Activated CD4-positive, alpha-beta memory T cell treated with anti-CD3 and anti-CD28 coated beads, Interleukin-2, amount 10 ng/mL, durations not matched to agents 7 days and 5 days (primary cell): ENCODE data around the gene SAPCD1. TPM values are rescaled to one million over a fixed set of nuclear protein-coding genes. Genes with fewer than 3 reads are reported as not detected.
A peak's percentile ranks its signal among the peaks of the same experiment; 100 is the strongest.

Source experiments
- CTCF ChIA-PET: fragments of 350-600 bp; sonication (Branson Sonifier 250); formaldehyde crosslinking; loops from one replicate; lab custom pipeline; 2021; ENCODE audit warnings: antibody characterized with exemption, inconsistent platforms; lab: Charles Lee
- POLR2A ChIA-PET: fragments of 350-600 bp; sonication (Branson Sonifier 250); formaldehyde crosslinking; loops from one replicate; lab custom pipeline; 2021; ENCODE audit warnings: antibody characterized with exemption; lab: Charles Lee
- DNase-seq: peaks from one replicate; pipeline ENCODE4 v3.0.0-alpha.2; 2020
- H3K27ac Mint-ChIP-seq: one replicate; pipeline ENCODE4 v1.8.0; 2021; ENCODE audit warnings: mild to moderate bottlenecking, mixed read lengths
- H3K27me3 Mint-ChIP-seq: one replicate; pipeline ENCODE4 v1.8.0; 2021; ENCODE audit warnings: mixed read lengths
- H3K36me3 Mint-ChIP-seq: one replicate; pipeline ENCODE4 v1.8.0; 2021; ENCODE audit warnings: low read depth, mixed read lengths
- H3K4me1 Mint-ChIP-seq: one replicate; pipeline ENCODE4 v1.8.0; 2021; ENCODE audit warnings: mixed read lengths
- H3K4me3 Mint-ChIP-seq: one replicate; pipeline ENCODE4 v1.8.0; 2021; ENCODE audit warnings: mild to moderate bottlenecking, mixed read lengths
- H3K9me3 Mint-ChIP-seq: one replicate; pipeline ENCODE4 v1.8.0; 2021; ENCODE audit warnings: mixed read lengths
- total RNA-seq, 2 experiments: library from RNA; stranded (reverse); gene quantifications; one replicate each; pipeline ENCODE4 v1.2.3, GENCODE V29; 2021

Gene SAPCD1
- total RNA-seq, 2 experiments from 2014 or later = 10.7 to 14.6 TPM

- no peak for DNase-seq
- Mint-ChIP-seq H3K4me1 (peaks cover 53% of the 10 kb centered on the region), H3K4me3 (peak overlapping the region; percentile 99), H3K27me3 (no peaks in the 10 kb centered on the region), H3K36me3 (peaks cover 43% of the 10 kb centered on the region), H3K27ac (peak overlapping the region; percentile 48), H3K9me3 (no peaks in the 10 kb centered on the region)
- ChIA-PET POLR2A (interaction anchor here (2.6 to 10.6 kb wide), 6 partner anchors 9 to 92 kb away, joined by 7 to 130 read pairs (median 66); partner anchors contain the start of genes CSNK2B, GPANK1 and VARS1), CTCF (interaction anchor here (0.8 to 7.8 kb wide), 4 partner anchors 24 to 88 kb away, joined by 3 to 88 read pairs (median 8); no protein-coding TSS in a partner anchor)
Measured at GRCh38 chr6:31741815-31742214, 20.6 kb upstream of the SAPCD1 start.

- CTCF ChIA-PET = interaction anchor here (7.8 kb wide), 1 partner anchor 28 kb away, joined by 88 read pairs; no protein-coding TSS in a partner anchor
- no peak overlapping the region for H3K4me3 Mint-ChIP-seq
- H3K4me1 Mint-ChIP-seq = peaks cover 42% of the 10 kb centered on the region
- peaks cover 53% of the 10 kb centered on the region for H3K36me3 Mint-ChIP-seq
- DNase-seq = no peak
- no peak overlapping the region for H3K27ac Mint-ChIP-seq
- H3K27me3 Mint-ChIP-seq = no peaks in the 10 kb centered on the region
- H3K9me3 Mint-ChIP-seq = no peaks in the 10 kb centered on the region
- POLR2A ChIA-PET = no interaction called here
Measured at GRCh38 chr6:31742894-31743293, 19.6 kb upstream of the SAPCD1 start.

- peaks cover 60% of the 10 kb centered on the region for H3K36me3 Mint-ChIP-seq
- peak overlapping the region; percentile 30 for H3K27ac Mint-ChIP-seq
- no peaks in the 10 kb centered on the region for H3K9me3 Mint-ChIP-seq
- DNase-seq = no peak
- ChIA-PET POLR2A (no interaction called here), CTCF (interaction anchor here (1.2 to 7.8 kb wide), 2 partner anchors 8 to 27 kb away, joined by 3 to 88 read pairs; partner anchors contain the start of gene CLIC1)
- no peaks in the 10 kb centered on the region for H3K27me3 Mint-ChIP-seq
- H3K4me1 Mint-ChIP-seq = peaks cover 26% of the 10 kb centered on the region
- no peak overlapping the region for H3K4me3 Mint-ChIP-seq
Measured at GRCh38 chr6:31744422-31744821, 18.0 kb upstream of the SAPCD1 start.

- Mint-ChIP-seq H3K36me3 (peaks cover 32% of the 10 kb centered on the region), H3K27ac (no peak overlapping the region), H3K4me3 (no peak overlapping the region), H3K4me1 (peaks cover 5% of the 10 kb centered on the region), H3K27me3 (no peaks in the 10 kb centered on the region), H3K9me3 (no peaks in the 10 kb centered on the region)
- POLR2A ChIA-PET = interaction anchor here (4.5 kb wide), 1 partner anchor 10 kb away, joined by 27 read pairs; the partner anchor contains the start of gene MSH5
- DNase-seq = no peak
- CTCF ChIA-PET = interaction anchor here (0.9 kb wide), 2 partner anchors 9 to 20 kb away, joined by 3 to 4 read pairs; partner anchors contain the start of gene MSH5
Measured at GRCh38 chr6:31749301-31750036, 13.0 kb upstream of the SAPCD1 start.

- CTCF ChIA-PET = interaction anchor here (0.9 to 1.5 kb wide), 2 partner anchors 10 to 19 kb away, joined by 3 to 5 read pairs; partner anchors contain the start of gene MSH5
- Mint-ChIP-seq H3K36me3 (peaks cover 25% of the 10 kb centered on the region), H3K4me1 (no peaks in the 10 kb centered on the region), H3K27me3 (no peaks in the 10 kb centered on the region), H3K4me3 (no peak overlapping the region), H3K27ac (no peak overlapping the region), H3K9me3 (no peaks in the 10 kb centered on the region)
- no peak for DNase-seq
- POLR2A ChIA-PET = interaction anchor here (4.5 kb wide), 1 partner anchor 11 kb away, joined by 27 read pairs; the partner anchor contains the start of gene MSH5
Measured at GRCh38 chr6:31750411-31751022, 11.9 kb upstream of the SAPCD1 start.

- DNase-seq = no peak
- H3K4me3 Mint-ChIP-seq = no peak overlapping the region
- H3K27ac Mint-ChIP-seq = no peak overlapping the region
- H3K27me3 Mint-ChIP-seq = no peaks in the 10 kb centered on the region
- peaks cover 14% of the 10 kb centered on the region for H3K36me3 Mint-ChIP-seq
- ChIA-PET CTCF (interaction anchor here (0.7 to 1.5 kb wide), 3 partner anchors 17 to 228 kb away, joined by 3 to 8 read pairs (median 6); no protein-coding TSS in a partner anchor), POLR2A (interaction anchor here (0.7 to 4.5 kb wide), 3 partner anchors 13 to 42 kb away, joined by 3 to 27 read pairs (median 3); partner anchors contain the start of genes CLIC1 and MSH5)
- no peaks in the 10 kb centered on the region for H3K4me1 Mint-ChIP-seq
- no peaks in the 10 kb centered on the region for H3K9me3 Mint-ChIP-seq
Measured at GRCh38 chr6:31752739-31753319, 9.6 kb upstream of the SAPCD1 start.

- ChIA-PET POLR2A (interaction anchor here (0.7 to 2.1 kb wide), 4 partner anchors 8 to 18 kb away, joined by 3 to 5 read pairs (median 4); no protein-coding TSS in a partner anchor), CTCF (interaction anchor here (2.7 kb wide), 1 partner anchor 12 kb away, joined by 12 read pairs; no protein-coding TSS in a partner anchor)
- peaks cover 28% of the 10 kb centered on the region for H3K36me3 Mint-ChIP-seq
- H3K27me3 Mint-ChIP-seq = no peaks in the 10 kb centered on the region
- peaks cover under 1% of the 10 kb centered on the region for H3K4me1 Mint-ChIP-seq
- no peak for DNase-seq
- no peak overlapping the region for H3K27ac Mint-ChIP-seq
- no peaks in the 10 kb centered on the region for H3K9me3 Mint-ChIP-seq
- no peak overlapping the region for H3K4me3 Mint-ChIP-seq
Measured at GRCh38 chr6:31758281-31758680, 4.2 kb upstream of the SAPCD1 start.

GRCh38 chr6:31760790-31761189 is 1.7 kb upstream of the SAPCD1 start:
- Mint-ChIP-seq H3K27ac (no peak overlapping the region), H3K27me3 (no peaks in the 10 kb centered on the region), H3K4me3 (no peak overlapping the region), H3K4me1 (peaks cover 11% of the 10 kb centered on the region), H3K36me3 (peaks cover 33% of the 10 kb centered on the region), H3K9me3 (no peaks in the 10 kb centered on the region)
- ChIA-PET POLR2A (interaction anchor here (1.1 to 1.3 kb wide), 2 partner anchors 23 to 31 kb away, joined by 4 to 7 read pairs; no protein-coding TSS in a partner anchor), CTCF (no interaction called here)
- DNase-seq = no peak

- Mint-ChIP-seq H3K4me3 (no peak overlapping the region), H3K36me3 (peaks cover 33% of the 10 kb centered on the region), H3K9me3 (no peaks in the 10 kb centered on the region), H3K27ac (no peak overlapping the region), H3K27me3 (no peaks in the 10 kb centered on the region), H3K4me1 (peaks cover 11% of the 10 kb centered on the region)
- DNase-seq = no peak
- ChIA-PET POLR2A (interaction anchor here (1.1 to 1.3 kb wide), 2 partner anchors 24 to 31 kb away, joined by 4 to 7 read pairs; no protein-coding TSS in a partner anchor), CTCF (no interaction called here)
Measured at GRCh38 chr6:31761343-31761742, 1.1 kb upstream of the SAPCD1 start.

GRCh38 chr6:31762878-31763618 is 592 bp downstream of the SAPCD1 start:
- Mint-ChIP-seq H3K4me3 (no peak overlapping the region), H3K27me3 (no peaks in the 10 kb centered on the region), H3K27ac (peak overlapping the region; percentile 2), H3K9me3 (no peaks in the 10 kb centered on the region), H3K4me1 (peaks cover 11% of the 10 kb centered on the region), H3K36me3 (peaks cover 34% of the 10 kb centered on the region)
- ChIA-PET CTCF (interaction anchor here (0.6 kb wide), 1 partner anchor 27 kb away, joined by 3 read pairs; no protein-coding TSS in a partner anchor), POLR2A (no interaction called here)
- no peak for DNase-seq

- Mint-ChIP-seq H3K36me3 (peaks cover 36% of the 10 kb centered on the region), H3K27me3 (no peaks in the 10 kb centered on the region), H3K9me3 (no peaks in the 10 kb centered on the region), H3K4me1 (peaks cover 14% of the 10 kb centered on the region), H3K4me3 (no peak overlapping the region), H3K27ac (peak overlapping the region; percentile 2)
- DNase-seq = no peak
- CTCF ChIA-PET = interaction anchor here (0.6 kb wide), 1 partner anchor 26 kb away, joined by 3 read pairs; no protein-coding TSS in a partner anchor
- POLR2A ChIA-PET = no interaction called here
Measured at GRCh38 chr6:31763619-31763940, 1.1 kb downstream of the SAPCD1 start.

GRCh38 chr6:31764198-31764597 is 1.7 kb downstream of the SAPCD1 start:
- peaks cover 16% of the 10 kb centered on the region for H3K4me1 Mint-ChIP-seq
- peaks cover 39% of the 10 kb centered on the region for H3K36me3 Mint-ChIP-seq
- no peaks in the 10 kb centered on the region for H3K9me3 Mint-ChIP-seq
- ChIA-PET POLR2A (no interaction called here), CTCF (interaction anchor here (1.3 kb wide), 1 partner anchor 53 kb away, joined by 3 read pairs; no protein-coding TSS in a partner anchor)
- no peaks in the 10 kb centered on the region for H3K27me3 Mint-ChIP-seq
- DNase-seq = no peak
- H3K4me3 Mint-ChIP-seq = no peak overlapping the region
- H3K27ac Mint-ChIP-seq = no peak overlapping the region
